ENCODE results near the gene ARHGEF28.

Gene ARHGEF28

GRCh38 chr5:73950441-73950873 is 324.5 kb downstream of the ARHGEF28 start:
- no peak overlapping the region for H3K4me3 Mint-ChIP-seq
- peaks cover 8% of the 10 kb centered on the region for H3K27me3 Mint-ChIP-seq
- no peak for DNase-seq
- H3K36me3 Mint-ChIP-seq (ENCODE audit: low read depth): no peaks in the 10 kb centered on the region
- no peak overlapping the region for H3K27ac Mint-ChIP-seq
- H3K4me1 Mint-ChIP-seq (ENCODE audit: low read depth): no peaks in the 10 kb centered on the region
- no peaks in the 10 kb centered on the region for H3K9me3 Mint-ChIP-seq

- DNase-seq: no peak
- H3K27me3 Mint-ChIP-seq: peaks cover 10% of the 10 kb centered on the region
- no peak overlapping the region for H3K27ac Mint-ChIP-seq
- H3K36me3 Mint-ChIP-seq (ENCODE audit: low read depth): no peaks in the 10 kb centered on the region
- no peaks in the 10 kb centered on the region for H3K9me3 Mint-ChIP-seq
- no peaks in the 10 kb centered on the region for H3K4me1 Mint-ChIP-seq (ENCODE audit: low read depth)
- H3K4me3 Mint-ChIP-seq: no peak overlapping the region
Measured at GRCh38 chr5:73950912-73951430, 325.0 kb downstream of the ARHGEF28 start.

- Mint-ChIP-seq H3K27ac (no peak overlapping the region), H3K4me3 (no peak overlapping the region), H3K4me1 (ENCODE audit: low read depth) (no peaks in the 10 kb centered on the region), H3K36me3 (ENCODE audit: low read depth) (no peaks in the 10 kb centered on the region), H3K27me3 (peaks cover 23% of the 10 kb centered on the region), H3K9me3 (no peaks in the 10 kb centered on the region)
- no peak for DNase-seq
Measured at GRCh38 chr5:73952872-73953271, 326.9 kb downstream of the ARHGEF28 start.

GRCh38 chr5:73954381-73954780 is 328.4 kb downstream of the ARHGEF28 start:
- Mint-ChIP-seq H3K9me3 (no peaks in the 10 kb centered on the region), H3K36me3 (ENCODE audit: low read depth) (no peaks in the 10 kb centered on the region), H3K4me1 (ENCODE audit: low read depth) (no peaks in the 10 kb centered on the region), H3K4me3 (no peak overlapping the region), H3K27me3 (peaks cover 22% of the 10 kb centered on the region), H3K27ac (no peak overlapping the region)
- DNase-seq: no peak

GRCh38 chr5:73955271-73955846 is 329.4 kb downstream of the ARHGEF28 start:
- no peak overlapping the region for H3K27ac Mint-ChIP-seq
- DNase-seq: no peak
- H3K9me3 Mint-ChIP-seq: no peaks in the 10 kb centered on the region
- peaks cover 2% of the 10 kb centered on the region for H3K4me1 Mint-ChIP-seq (ENCODE audit: low read depth)
- peaks cover 24% of the 10 kb centered on the region for H3K27me3 Mint-ChIP-seq
- H3K4me3 Mint-ChIP-seq: no peak overlapping the region
- H3K36me3 Mint-ChIP-seq (ENCODE audit: low read depth): no peaks in the 10 kb centered on the region

GRCh38 chr5:73957397-73958001 is 331.5 kb downstream of the ARHGEF28 start:
- no peak for DNase-seq
- peaks cover 2% of the 10 kb centered on the region for H3K4me1 Mint-ChIP-seq (ENCODE audit: low read depth)
- no peaks in the 10 kb centered on the region for H3K36me3 Mint-ChIP-seq (ENCODE audit: low read depth)
- H3K9me3 Mint-ChIP-seq: no peaks in the 10 kb centered on the region
- H3K4me3 Mint-ChIP-seq: no peak overlapping the region
- H3K27me3 Mint-ChIP-seq: peaks cover 33% of the 10 kb centered on the region
- H3K27ac Mint-ChIP-seq: no peak overlapping the region

GRCh38 chr5:73958037-73958436 is 332.0 kb downstream of the ARHGEF28 start:
- Mint-ChIP-seq H3K27me3 (peaks cover 37% of the 10 kb centered on the region), H3K27ac (no peak overlapping the region), H3K36me3 (ENCODE audit: low read depth) (no peaks in the 10 kb centered on the region), H3K9me3 (no peaks in the 10 kb centered on the region), H3K4me3 (no peak overlapping the region), H3K4me1 (ENCODE audit: low read depth) (peaks cover 2% of the 10 kb centered on the region)
- DNase-seq: no peak

GRCh38 chr5:73960023-73960422 is 334.0 kb downstream of the ARHGEF28 start:
- no peak for DNase-seq
- Mint-ChIP-seq H3K4me1 (ENCODE audit: low read depth) (peaks cover 2% of the 10 kb centered on the region), H3K36me3 (ENCODE audit: low read depth) (no peaks in the 10 kb centered on the region), H3K27ac (no peak overlapping the region), H3K9me3 (no peaks in the 10 kb centered on the region), H3K4me3 (no peak overlapping the region), H3K27me3 (peaks cover 37% of the 10 kb centered on the region)

- Mint-ChIP-seq H3K27ac (no peak overlapping the region), H3K27me3 (peaks cover 37% of the 10 kb centered on the region), H3K9me3 (no peaks in the 10 kb centered on the region)
Measured at GRCh38 chr5:73960426-73960825, 334.4 kb downstream of the ARHGEF28 start.

GRCh38 chr5:73962801-73963425 is 336.9 kb downstream of the ARHGEF28 start:
- no peak for DNase-seq
- Mint-ChIP-seq H3K4me1 (ENCODE audit: low read depth) (peaks cover 2% of the 10 kb centered on the region), H3K27me3 (peaks cover 21% of the 10 kb centered on the region), H3K4me3 (no peak overlapping the region), H3K36me3 (ENCODE audit: low read depth) (no peaks in the 10 kb centered on the region), H3K27ac (no peak overlapping the region), H3K9me3 (no peaks in the 10 kb centered on the region)

More at GRCh38 chr5:73960426-73960825, 334.4 kb downstream of the ARHGEF28 start:
- no peaks in the 10 kb centered on the region for H3K36me3 Mint-ChIP-seq (ENCODE audit: low read depth)
- peaks cover 2% of the 10 kb centered on the region for H3K4me1 Mint-ChIP-seq (ENCODE audit: low read depth)
- no peak for DNase-seq
- H3K4me3 Mint-ChIP-seq: no peak overlapping the region

GRCh38 chr5:73964352-73964865 is 338.4 kb downstream of the ARHGEF28 start:
- peaks cover 15% of the 10 kb centered on the region for H3K27me3 Mint-ChIP-seq
- H3K36me3 Mint-ChIP-seq (ENCODE audit: low read depth): no peaks in the 10 kb centered on the region
- no peak overlapping the region for H3K4me3 Mint-ChIP-seq
- peaks cover 2% of the 10 kb centered on the region for H3K4me1 Mint-ChIP-seq (ENCODE audit: low read depth)
- H3K27ac Mint-ChIP-seq: no peak overlapping the region
- H3K9me3 Mint-ChIP-seq: no peaks in the 10 kb centered on the region
- DNase-seq: no peak

- DNase-seq: no peak
- no peaks in the 10 kb centered on the region for H3K4me1 Mint-ChIP-seq (ENCODE audit: low read depth)
- H3K4me3 Mint-ChIP-seq: no peak overlapping the region
- no peaks in the 10 kb centered on the region for H3K36me3 Mint-ChIP-seq (ENCODE audit: low read depth)
- no peaks in the 10 kb centered on the region for H3K9me3 Mint-ChIP-seq
- no peak overlapping the region for H3K27ac Mint-ChIP-seq
- peaks cover 11% of the 10 kb centered on the region for H3K27me3 Mint-ChIP-seq
Measured at GRCh38 chr5:73966451-73966850, 340.5 kb downstream of the ARHGEF28 start.

GRCh38 chr5:73967347-73967746 is 341.4 kb downstream of the ARHGEF28 start:
- H3K4me3 Mint-ChIP-seq: no peak overlapping the region
- H3K27me3 Mint-ChIP-seq: peaks cover 5% of the 10 kb centered on the region
- no peak overlapping the region for H3K27ac Mint-ChIP-seq
- H3K4me1 Mint-ChIP-seq (ENCODE audit: low read depth): no peaks in the 10 kb centered on the region
- H3K9me3 Mint-ChIP-seq: no peaks in the 10 kb centered on the region
- DNase-seq: no peak
- no peaks in the 10 kb centered on the region for H3K36me3 Mint-ChIP-seq (ENCODE audit: low read depth)

- H3K27me3 Mint-ChIP-seq: no peaks in the 10 kb centered on the region
- H3K27ac Mint-ChIP-seq: no peak overlapping the region
- DNase-seq: no peak
- H3K36me3 Mint-ChIP-seq (ENCODE audit: low read depth): no peaks in the 10 kb centered on the region
- H3K9me3 Mint-ChIP-seq: no peaks in the 10 kb centered on the region
- H3K4me1 Mint-ChIP-seq (ENCODE audit: low read depth): no peaks in the 10 kb centered on the region
- H3K4me3 Mint-ChIP-seq: no peak overlapping the region
Measured at GRCh38 chr5:73968246-73968645, 342.2 kb downstream of the ARHGEF28 start.

- Mint-ChIP-seq H3K4me3 (no peak overlapping the region), H3K4me1 (ENCODE audit: low read depth) (no peaks in the 10 kb centered on the region), H3K36me3 (ENCODE audit: low read depth) (no peaks in the 10 kb centered on the region), H3K27ac (no peak overlapping the region), H3K27me3 (no peaks in the 10 kb centered on the region), H3K9me3 (no peaks in the 10 kb centered on the region)
- DNase-seq: no peak
Measured at GRCh38 chr5:73968729-73969128, 342.7 kb downstream of the ARHGEF28 start.

Measured in activated T-cell treated with anti-CD3 and anti-CD28 coated beads, Interleukin-2, amount 50 U/mL, for 24 hours (primary cell).